GM23248 (cell line): ENCODE measurements around the gene SLC30A3. TPM values are rescaled to one million over a fixed set of nuclear protein-coding genes. Genes with fewer than 3 reads are reported as not detected.

ENCODE experiments used
- DNase-seq: peaks from one replicate; pipeline ENCODE4 v3.0.0-alpha.2; 2015
- H2AFZ ChIP-seq: fragments of 200-600 bp; sonication (generic); 2 replicates; pipeline ENCODE4 v1.6.1; 2016; ENCODE audit warnings: antibody characterized with exemption
- H3F3A ChIP-seq: fragments of 200-600 bp; sonication (generic); 2 replicates; pipeline ENCODE4 v1.6.1; 2016; ENCODE audit warnings: mild to moderate bottlenecking, antibody characterized with exemption, mixed run types; ENCODE audit not compliant: insufficient read depth
- H3K27ac ChIP-seq: fragments of 200-600 bp; sonication (generic); 2 replicates; pipeline ENCODE4 v1.5.1; 2016; ENCODE audit warnings: mild to moderate bottlenecking
- H3K27me3 ChIP-seq: fragments of 200-600 bp; sonication (generic); replicated peaks from 2 replicates; pipeline ENCODE4 v1.6.1; 2016; ENCODE audit warnings: mild to moderate bottlenecking; ENCODE audit not compliant: insufficient read depth
- H3K36me3 ChIP-seq: fragments of 200-600 bp; sonication (generic); 2 replicates; pipeline ENCODE4 v1.6.1; 2016; ENCODE audit warnings: low read depth, mild to moderate bottlenecking
- H3K4me1 ChIP-seq: fragments of 200-600 bp; sonication (generic); 2 replicates; pipeline ENCODE4 v1.6.1; 2016; ENCODE audit warnings: mild to moderate bottlenecking; ENCODE audit not compliant: insufficient read depth
- H3K4me2 ChIP-seq: fragments of 200-600 bp; sonication (generic); one replicate; pipeline ENCODE4 v1.6.1; 2016; ENCODE audit warnings: mild to moderate bottlenecking; ENCODE audit not compliant: unreplicated experiment
- H3K4me3 ChIP-seq: fragments of 200-600 bp; sonication (generic); 2 replicates; pipeline ENCODE4 v1.5.1; 2016; ENCODE audit warnings: mild to moderate bottlenecking
- H3K79me2 ChIP-seq: fragments of 200-600 bp; sonication (generic); 2 replicates; pipeline ENCODE4 v1.6.1; 2016; ENCODE audit warnings: mild to moderate bottlenecking; ENCODE audit not compliant: insufficient read depth
- H3K9ac ChIP-seq: fragments of 200-600 bp; sonication (generic); 2 replicates; pipeline ENCODE4 v1.6.1; 2016; ENCODE audit warnings: mild to moderate bottlenecking
- H3K9me2 ChIP-seq: fragments of 200-600 bp; sonication (generic); 2 replicates; pipeline ENCODE4 v1.6.1; 2016; ENCODE audit warnings: mixed run types, mild to moderate bottlenecking, moderate library complexity; ENCODE audit not compliant: insufficient read depth
- H3K9me3 ChIP-seq: fragments of 200-600 bp; sonication (generic); one replicate; pipeline ENCODE4 v1.6.1; 2017; ENCODE audit warnings: low read depth
- H4K20me1 ChIP-seq: fragments of 200-600 bp; sonication (generic); 2 replicates; pipeline ENCODE4 v1.6.0; 2016; ENCODE audit not compliant: insufficient read depth
- EZH2 ChIP-seq: fragments of 200-600 bp; sonication (generic); IDR thresholded peaks from 2 replicates; pipeline ENCODE4 v1.6.1; 2018; ENCODE audit warnings: antibody characterized with exemption, mild to moderate bottlenecking; ENCODE audit not compliant: insufficient read depth, poor library complexity, severe bottlenecking
- EZH2phosphoT487 ChIP-seq: fragments of 200-600 bp; sonication (generic); IDR thresholded peaks from 2 replicates; pipeline ENCODE4 v1.6.1; 2018; ENCODE audit warnings: antibody characterized with exemption, moderate library complexity, mild to moderate bottlenecking, low read depth; ENCODE audit not compliant: insufficient read depth
- WGBS, 2 experiments: methylation state at CpG; one replicate each; pipeline ENCODE4 v1.1.6; 2015 to 2017; ENCODE audit warnings: low lambda C conversion rate in 2 of 2, low coverage in 1 of 2; ENCODE audit errors: missing lambda C conversion rate in 2 of 2; 5-methylcytosine and 5-hydroxymethylcytosine counted together
- in situ Hi-C: fragments of 300-500 bp; cut with MboI; formaldehyde crosslinking; loops from 2 replicates; pipeline ENCODE4 v1.15.0; 2020
- polyA plus RNA-seq: library from polyadenylated mRNA; unstranded; fragments of >200 nt; fragmentation: Nextera tagmentation; extraction: Ambion mirVana; gene quantifications from 2 replicates; pipeline ENCODE4 v1.2.1, GENCODE V29; 2016
- total RNA-seq: library from RNA; depleted of rRNA; stranded (reverse); fragments of >200 nt; shearing (Covaris generic); gene quantifications from 2 replicates; pipeline ENCODE4 v1.2.3, GENCODE V29; 2014

Gene SLC30A3
- total and polyA plus RNA-seq, 2 experiments from 2014 or later: not detected

DNA sequence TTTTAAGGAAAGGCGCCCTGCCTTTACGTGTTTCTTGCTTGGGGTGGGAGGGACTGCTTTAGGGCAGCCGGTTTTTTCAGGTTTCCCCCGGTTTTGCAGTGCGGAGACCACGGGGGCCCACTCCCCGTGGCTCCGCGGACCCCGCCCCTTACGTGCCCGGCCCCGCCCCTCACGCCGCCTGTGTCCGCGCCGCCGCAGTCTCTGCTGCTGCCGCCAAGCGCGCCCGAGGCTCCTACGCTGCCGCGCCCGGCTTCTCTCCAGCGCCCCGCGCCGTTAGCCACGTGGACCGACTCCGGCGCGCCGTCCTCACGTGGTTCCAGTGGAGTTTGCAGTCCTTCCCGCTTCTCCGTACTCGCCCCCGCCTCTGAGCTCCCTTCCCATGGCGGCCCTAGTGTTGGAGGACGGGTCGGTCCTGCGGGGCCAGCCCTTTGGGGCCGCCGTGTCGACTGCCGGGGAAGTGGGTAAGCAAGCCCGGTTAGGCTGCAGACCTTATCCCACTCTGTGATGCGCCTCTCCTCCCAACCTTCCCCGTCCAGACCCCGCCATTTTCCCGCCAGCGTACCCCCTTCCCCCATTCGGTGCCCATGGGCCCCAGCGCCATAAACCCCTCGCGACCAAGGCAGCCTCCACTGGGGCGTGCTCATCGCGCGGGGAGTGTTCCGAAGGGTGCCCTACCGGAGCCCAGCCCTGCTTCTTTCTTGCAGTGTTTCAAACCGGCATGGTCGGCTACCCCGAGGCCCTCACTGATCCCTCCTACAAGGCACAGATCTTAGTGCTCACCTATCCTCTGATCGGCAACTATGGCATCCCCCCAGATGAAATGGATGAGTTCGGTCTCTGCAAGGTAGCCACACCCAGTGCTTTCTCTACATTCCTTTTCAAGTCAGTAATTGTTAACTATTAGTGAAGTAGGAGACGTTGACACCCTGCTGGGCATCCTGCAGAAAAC, 45.4 kb downstream of the SLC30A3 start, which contains the start of gene CAD:
TSS of gene CAD (plus strand) at position 197 of the 949 bp plus-strand sequence. CDS start at position 380, 183 bp downstream.
- in situ Hi-C loops: no loop called here
- Histone ChIP-seq H3K79me2 (peaks cover 42% of the 10 kb centered on the region), H3K9me2 (no peaks in the 10 kb centered on the region), H2AFZ (peak within 1 kb of the TSS; percentile 80), H3K36me3 (peaks cover 10% of the 10 kb centered on the region), H3F3A (peaks cover 15% of the 10 kb centered on the region; the same call in 1 of the 2 replicates), H3K27ac (peak within 1 kb of the TSS; percentile 47), H3K27me3 (no peaks in the 10 kb centered on the region), H3K4me2 (peak within 1 kb of the TSS; percentile 88), H3K4me3 (peak within 1 kb of the TSS; percentile 81), H3K4me1 (peaks cover 11% of the 10 kb centered on the region), H3K9ac (peak within 1 kb of the TSS; percentile 85), H3K9me3 (no peaks in the 10 kb centered on the region), H4K20me1 (no peaks in the 10 kb centered on the region)
- TF ChIP-seq EZH2phosphoT487 (no peak), EZH2 (no peak)
- peak; percentile 97 for DNase-seq
- 0% methylated on average over 40 to 66 of the region's 72 CpGs for WGBS, 2 experiments

DNA sequence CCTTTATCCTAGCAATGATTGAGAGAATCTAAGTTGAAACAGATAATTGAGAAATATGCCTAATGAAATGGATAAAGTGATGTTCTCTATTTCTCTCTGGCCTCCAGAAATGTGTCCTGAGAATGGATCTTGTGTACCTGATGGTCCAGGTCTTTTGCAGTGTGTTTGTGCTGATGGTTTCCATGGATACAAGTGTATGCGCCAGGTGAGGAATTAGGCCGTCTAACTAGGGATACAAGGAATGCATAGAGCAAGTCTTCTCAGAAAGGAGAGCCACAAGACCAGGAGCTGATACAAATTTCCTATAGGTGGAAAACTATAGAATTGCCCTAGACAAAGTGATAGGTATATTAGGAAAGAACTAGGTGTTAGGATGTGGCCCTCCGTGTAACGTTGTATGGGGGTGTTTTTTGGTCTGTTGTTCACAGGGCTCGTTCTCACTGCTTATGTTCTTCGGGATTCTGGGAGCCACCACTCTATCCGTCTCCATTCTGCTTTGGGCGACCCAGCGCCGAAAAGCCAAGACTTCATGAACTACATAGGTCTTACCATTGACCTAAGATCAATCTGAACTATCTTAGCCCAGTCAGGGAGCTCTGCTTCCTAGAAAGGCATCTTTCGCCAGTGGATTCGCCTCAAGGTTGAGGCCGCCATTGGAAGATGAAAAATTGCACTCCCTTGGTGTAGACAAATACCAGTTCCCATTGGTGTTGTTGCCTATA, 46.3 kb downstream of the SLC30A3 start:
- H2AFZ ChIP-seq: peak overlapping the region; percentile 80
- H3K9me3 ChIP-seq: no peaks in the 10 kb centered on the region
- H3K9ac ChIP-seq: peak overlapping the region; percentile 85
- TF ChIP-seq EZH2 (no peak), EZH2phosphoT487 (no peak)
- H3F3A ChIP-seq: peaks cover 15% of the 10 kb centered on the region; the same call in 1 of the 2 replicates
- peak overlapping the region; percentile 81 for H3K4me3 ChIP-seq
- H3K36me3 ChIP-seq: peaks cover 3% of the 10 kb centered on the region
- H4K20me1 ChIP-seq: no peaks in the 10 kb centered on the region
- in situ Hi-C loops: no loop called here
- H3K79me2 ChIP-seq: peaks cover 42% of the 10 kb centered on the region
- 81 to 84% methylated on average over 13 of the region's 13 CpGs for WGBS, 2 experiments
- no peaks in the 10 kb centered on the region for H3K27me3 ChIP-seq
- H3K27ac ChIP-seq: peak overlapping the region; percentile 15
- no peak for DNase-seq
- H3K4me1 ChIP-seq: peaks cover 11% of the 10 kb centered on the region
- peak overlapping the region; percentile 88 for H3K4me2 ChIP-seq
- H3K9me2 ChIP-seq: no peaks in the 10 kb centered on the region

DNA sequence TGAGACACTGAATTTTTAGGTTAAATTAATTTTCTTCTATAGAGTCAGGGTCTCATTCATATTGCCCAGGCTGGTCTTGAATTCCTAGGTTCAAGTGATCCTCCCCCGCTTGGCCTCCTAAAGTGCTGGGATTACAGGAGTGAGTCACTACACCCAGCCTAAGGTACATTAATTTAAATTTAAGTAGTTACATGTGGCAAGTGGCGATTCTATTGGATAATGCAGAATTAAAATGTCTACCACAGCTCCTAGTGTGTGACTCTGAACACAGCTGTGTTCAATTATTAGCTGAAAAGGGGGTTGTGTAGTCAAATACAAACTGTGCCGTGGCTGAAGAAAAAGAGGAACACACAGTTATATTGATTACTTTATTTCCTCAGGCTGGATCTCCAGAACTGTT, 47.9 kb downstream of the SLC30A3 start:
- H3K79me2 ChIP-seq: peaks cover 40% of the 10 kb centered on the region
- peak; percentile 48 for DNase-seq
- H4K20me1 ChIP-seq: no peaks in the 10 kb centered on the region
- H3K9ac ChIP-seq: no peak overlapping the region
- in situ Hi-C loops: no loop called here
- no peaks in the 10 kb centered on the region for H3K27me3 ChIP-seq
- no peak overlapping the region for H2AFZ ChIP-seq
- peaks cover 11% of the 10 kb centered on the region for H3K4me1 ChIP-seq
- no peaks in the 10 kb centered on the region for H3K36me3 ChIP-seq
- no peak overlapping the region for H3K4me3 ChIP-seq
- WGBS, 2 experiments: 41 to 42% methylated on average over 3 of the region's 3 CpGs
- no peaks in the 10 kb centered on the region for H3K9me2 ChIP-seq
- H3K4me2 ChIP-seq: no peak overlapping the region
- TF ChIP-seq EZH2 (no peak), EZH2phosphoT487 (no peak)
- peaks cover 15% of the 10 kb centered on the region; the same call in 1 of the 2 replicates for H3F3A ChIP-seq
- no peaks in the 10 kb centered on the region for H3K9me3 ChIP-seq
- no peak overlapping the region for H3K27ac ChIP-seq
